PC-9 (cell line): ENCODE measurements around the gene LENG8. TPM values are rescaled to one million over a fixed set of nuclear protein-coding genes. Genes with fewer than 3 reads are reported as not detected.

Experiments
- BruUV-seq: library from RNA; stranded (reverse); fragments of 400-500 nt; replicated peaks from 2 replicates; lab custom pipeline; 2021; lab: Mats Ljungman, UMichigan
- CTCF ChIA-PET: fragments of 300-600 bp; sonication (Branson Sonifier 250); formaldehyde crosslinking; loops from one replicate; lab custom pipeline; 2022; ENCODE audit warnings: antibody characterized with exemption; lab: Charles Lee
- POLR2A ChIA-PET: fragments of 300-600 bp; sonication (Branson Sonifier 250); formaldehyde crosslinking; loops from one replicate; lab custom pipeline; 2022; ENCODE audit warnings: antibody characterized with exemption; ENCODE audit not compliant: unreplicated experiment; lab: Charles Lee
- DNase-seq, 2 experiments: peaks; one replicate each; pipeline versions ENCODE4 v3.0.0 to v3.0.0-alpha.2; 2015 to 2022; ENCODE audit warnings: mixed read lengths in 1 of 2
- H2AFZ ChIP-seq: fragments of 200-600 bp; sonication (generic); 2 replicates; pipeline ENCODE4 v1.8.1; 2017; ENCODE audit warnings: antibody characterized with exemption
- H3F3A ChIP-seq: fragments of 200-600 bp; sonication (generic); 2 replicates; pipeline ENCODE4 v1.8.1; 2017; ENCODE audit warnings: antibody characterized with exemption, mild to moderate bottlenecking, low read depth; ENCODE audit not compliant: insufficient read depth
- H3K27ac ChIP-seq: fragments of 200-600 bp; sonication (generic); 2 replicates; pipeline ENCODE4 v1.6.1; 2016; ENCODE audit warnings: mixed run types
- H3K27me3 ChIP-seq: fragments of 200-600 bp; sonication (generic); 2 replicates; pipeline ENCODE4 v1.6.1; 2016; ENCODE audit warnings: low read depth, mixed run types; ENCODE audit not compliant: insufficient read depth
- H3K36me3 ChIP-seq: fragments of 200-600 bp; sonication (generic); 2 replicates; pipeline ENCODE4 v1.6.1; 2016; ENCODE audit warnings: low read depth, mixed run types
- H3K4me1 ChIP-seq: fragments of 200-600 bp; sonication (generic); replicated peaks from 2 replicates; pipeline ENCODE4 v1.6.1; 2016; ENCODE audit warnings: mixed run types; ENCODE audit not compliant: insufficient read depth
- H3K4me2 ChIP-seq: fragments of 200-600 bp; sonication (generic); 2 replicates; pipeline ENCODE4 v1.6.1; 2017; ENCODE audit warnings: mixed run types
- H3K4me3 ChIP-seq: fragments of 200-600 bp; sonication (generic); 2 replicates; pipeline ENCODE4 v1.6.1; 2016; ENCODE audit warnings: mixed run types
- H3K79me2 ChIP-seq: fragments of 200-600 bp; sonication (generic); 2 replicates; pipeline ENCODE4 v1.6.1; 2017; ENCODE audit warnings: low read depth, mixed run types
- H3K9me2 ChIP-seq: fragments of 200-600 bp; sonication (generic); 2 replicates; pipeline ENCODE4 v1.8.1; 2017; ENCODE audit warnings: mild to moderate bottlenecking; ENCODE audit not compliant: insufficient read depth
- H3K9me3 ChIP-seq: fragments of 200-600 bp; sonication (generic); 2 replicates; pipeline ENCODE4 v1.8.1; 2016; ENCODE audit warnings: low read depth; ENCODE audit not compliant: insufficient read depth
- H4K20me1 ChIP-seq: fragments of 200-600 bp; sonication (generic); 2 replicates; pipeline ENCODE4 v1.8.1; 2017; ENCODE audit not compliant: insufficient read depth
- EZH2 ChIP-seq: fragments of 200-600 bp; sonication (generic); IDR thresholded peaks from 2 replicates; pipeline ENCODE4 v1.8.0; 2017; ENCODE audit warnings: antibody characterized with exemption, low read depth
- intact Hi-C: fragments of 100-400 bp; cut with micrococcal nuclease; formaldehyde crosslinking; loops from one replicate; pipeline ENCODE4 v1.10.0; 2022; ENCODE audit not compliant: unreplicated experiment
- total RNA-seq: library from RNA; stranded (reverse); gene quantifications from 2 replicates; pipeline ENCODE4 v1.2.3, GENCODE V29; 2021
- TF ChIP-seq, protein P1 (sequence below): fragments of 200-600 bp; sonication (generic); conservative IDR thresholded peaks from 2 replicates; pipeline ENCODE4 v1.6.1; 2017; ENCODE audit warnings: mixed run types, antibody characterized with exemption, mild to moderate bottlenecking, moderate library complexity

The LENG8 gene
- total RNA-seq, 1 experiment from 2014 or later = 274 TPM

DNA sequence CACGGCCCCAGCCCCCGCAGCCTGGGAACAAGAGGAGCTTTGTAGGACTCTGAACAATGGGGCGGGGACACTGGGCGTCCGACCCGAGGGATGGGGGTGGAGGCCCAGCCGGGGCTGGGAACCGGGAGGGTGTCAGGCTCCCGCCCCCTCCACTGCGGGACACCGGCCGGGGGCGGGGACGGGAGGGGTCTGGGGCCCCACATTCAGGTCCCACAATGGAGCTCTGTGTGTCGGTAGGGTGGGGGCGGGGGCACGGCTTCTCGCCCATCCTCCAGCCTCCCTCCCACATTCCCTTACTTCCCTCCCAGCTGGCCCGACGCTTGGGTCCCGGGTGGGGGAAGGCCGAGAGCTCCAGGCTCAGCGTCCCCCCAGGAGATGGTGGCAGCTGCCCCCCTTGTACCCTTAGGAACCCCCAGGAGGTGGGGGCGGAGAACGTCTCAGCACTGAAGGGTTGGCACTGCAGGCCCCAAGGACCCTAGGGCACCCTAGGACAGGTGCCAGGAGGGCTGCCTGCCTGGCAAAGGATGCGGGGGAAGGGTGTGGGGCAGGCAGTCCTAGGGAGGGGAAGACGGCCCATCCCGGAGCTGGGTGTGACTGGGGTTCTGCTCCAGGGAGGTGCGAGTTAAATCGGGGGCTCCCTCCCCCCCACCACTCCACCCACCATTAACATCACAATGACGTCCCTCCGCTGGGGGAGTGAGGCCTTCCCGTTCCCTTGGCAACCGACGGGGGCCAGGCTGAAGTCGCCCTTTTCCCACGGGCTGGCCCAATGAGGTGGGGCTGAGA is 28.4 kb upstream of the LENG8 start:
- H3K9me3 ChIP-seq = no peaks in the 10 kb centered on the region
- H3K9me2 ChIP-seq = no peaks in the 10 kb centered on the region
- peaks cover 8% of the 10 kb centered on the region; the same call in 1 of the 2 replicates for H3F3A ChIP-seq
- H3K4me1 ChIP-seq = no peaks in the 10 kb centered on the region
- no peak overlapping the region for H3K27ac ChIP-seq
- no peaks in the 10 kb centered on the region for H4K20me1 ChIP-seq
- peaks cover 67% of the 10 kb centered on the region for H3K27me3 ChIP-seq
- intact Hi-C loops = no loop called here
- H3K4me3 ChIP-seq = no peak overlapping the region
- no peak for TF ChIP-seq EZH2
- TF ChIP-seq, protein P1, sequence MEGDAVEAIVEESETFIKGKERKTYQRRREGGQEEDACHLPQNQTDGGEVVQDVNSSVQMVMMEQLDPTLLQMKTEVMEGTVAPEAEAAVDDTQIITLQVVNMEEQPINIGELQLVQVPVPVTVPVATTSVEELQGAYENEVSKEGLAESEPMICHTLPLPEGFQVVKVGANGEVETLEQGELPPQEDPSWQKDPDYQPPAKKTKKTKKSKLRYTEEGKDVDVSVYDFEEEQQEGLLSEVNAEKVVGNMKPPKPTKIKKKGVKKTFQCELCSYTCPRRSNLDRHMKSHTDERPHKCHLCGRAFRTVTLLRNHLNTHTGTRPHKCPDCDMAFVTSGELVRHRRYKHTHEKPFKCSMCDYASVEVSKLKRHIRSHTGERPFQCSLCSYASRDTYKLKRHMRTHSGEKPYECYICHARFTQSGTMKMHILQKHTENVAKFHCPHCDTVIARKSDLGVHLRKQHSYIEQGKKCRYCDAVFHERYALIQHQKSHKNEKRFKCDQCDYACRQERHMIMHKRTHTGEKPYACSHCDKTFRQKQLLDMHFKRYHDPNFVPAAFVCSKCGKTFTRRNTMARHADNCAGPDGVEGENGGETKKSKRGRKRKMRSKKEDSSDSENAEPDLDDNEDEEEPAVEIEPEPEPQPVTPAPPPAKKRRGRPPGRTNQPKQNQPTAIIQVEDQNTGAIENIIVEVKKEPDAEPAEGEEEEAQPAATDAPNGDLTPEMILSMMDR = no peak
- no peaks in the 10 kb centered on the region for H3K36me3 ChIP-seq
- BruUV-seq = no TSS peak
- no peak overlapping the region for H2AFZ ChIP-seq
- CTCF ChIA-PET = no interaction called here
- no peak for DNase-seq
- POLR2A ChIA-PET = no interaction called here
- no peaks in the 10 kb centered on the region for H3K79me2 ChIP-seq
- H3K4me2 ChIP-seq = no peak overlapping the region

DNA sequence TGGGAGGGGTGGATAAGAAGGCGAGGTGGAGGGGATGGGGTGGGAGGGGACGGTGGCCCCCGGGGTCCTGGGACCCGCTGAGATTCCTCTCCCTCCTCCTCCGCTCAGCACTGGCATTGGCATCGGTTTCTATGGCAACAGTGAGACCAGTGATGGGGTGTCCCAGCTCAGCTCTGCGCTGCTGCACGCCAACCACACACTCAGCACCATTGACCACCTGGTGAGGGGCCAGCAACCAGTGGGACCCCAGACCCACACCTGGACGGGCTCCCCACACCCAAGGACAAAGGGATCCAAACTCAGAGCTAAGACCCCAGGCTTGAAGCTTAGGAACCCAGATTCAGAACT is 27.9 kb upstream of the LENG8 start:
- Histone ChIP-seq H3K27ac (no peak overlapping the region), H3K4me1 (peaks cover 3% of the 10 kb centered on the region), H3K4me3 (no peak overlapping the region), H3K36me3 (no peaks in the 10 kb centered on the region), H3K9me3 (no peaks in the 10 kb centered on the region), H3F3A (peaks cover 8% of the 10 kb centered on the region; the same call in 1 of the 2 replicates), H3K9me2 (no peaks in the 10 kb centered on the region), H4K20me1 (no peaks in the 10 kb centered on the region), H3K4me2 (no peak overlapping the region), H3K79me2 (no peaks in the 10 kb centered on the region), H2AFZ (no peak overlapping the region), H3K27me3 (peaks cover 64% of the 10 kb centered on the region)
- DNase-seq = no peak
- TF ChIP-seq, protein P1 = no peak
- TF ChIP-seq EZH2 = no peak
- ChIA-PET CTCF (interaction anchor here (0.6 kb wide), 1 partner anchor 391 kb away, joined by 16 read pairs; no protein-coding TSS in a partner anchor), POLR2A (no interaction called here)
- intact Hi-C loops = no loop called here
- no TSS peak for BruUV-seq

DNA sequence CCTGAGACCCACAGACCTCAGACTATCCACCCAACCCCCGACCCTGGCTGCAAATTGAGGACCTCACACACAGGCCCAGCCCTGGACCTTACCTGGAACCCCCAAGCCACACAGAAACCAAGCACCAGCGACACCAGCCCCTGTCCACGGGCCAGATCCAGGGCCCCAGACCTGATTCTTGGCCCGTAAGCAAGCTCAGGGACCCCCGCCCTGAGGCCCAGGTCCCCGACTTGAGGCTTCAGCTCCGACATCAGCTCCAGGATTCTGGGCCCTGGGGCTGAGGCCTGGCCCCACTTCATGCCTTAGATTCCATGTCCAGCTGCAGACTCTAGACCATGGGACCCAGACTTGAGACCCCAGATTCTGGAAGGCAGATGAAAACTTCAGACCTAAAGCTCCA is 27.5 kb upstream of the LENG8 start:
- Histone ChIP-seq H4K20me1 (no peaks in the 10 kb centered on the region), H3K27me3 (peaks cover 64% of the 10 kb centered on the region), H3K4me2 (no peak overlapping the region), H3K79me2 (no peaks in the 10 kb centered on the region), H3K4me3 (no peak overlapping the region), H3K36me3 (no peaks in the 10 kb centered on the region), H3K9me2 (no peaks in the 10 kb centered on the region), H3K9me3 (no peaks in the 10 kb centered on the region), H3K27ac (no peak overlapping the region), H2AFZ (no peak overlapping the region), H3K4me1 (peaks cover 7% of the 10 kb centered on the region), H3F3A (peaks cover 8% of the 10 kb centered on the region; the same call in 1 of the 2 replicates)
- TF ChIP-seq EZH2 = no peak
- TF ChIP-seq, protein P1 = no peak
- CTCF ChIA-PET = interaction anchor here (0.6 to 0.8 kb wide), 2 partner anchors 25 to 391 kb away, joined by 6 to 16 read pairs; no protein-coding TSS in a partner anchor
- DNase-seq = no peak
- BruUV-seq = no TSS peak
- POLR2A ChIA-PET = no interaction called here
- intact Hi-C loops = no loop called here
